ENCODE data around the gene PBX2.

Gene PBX2

GRCh38 chr6:32216998-32217397 lies 27.0 kb upstream of the PBX2 start:
- Histone ChIP-seq H3K36me3 (replicated peaks; ENCODE audit: insufficient read depth, low read length) (no peaks in the 10 kb centered on the region), H3K79me2 (ENCODE audit: low read length) (no peaks in the 10 kb centered on the region), H3F3A (ENCODE audit: insufficient read depth, low read length) (no peaks in the 10 kb centered on the region), H3K4me3 (ENCODE audit: low read length) (no peak overlapping the region), H4K20me1 (ENCODE audit: insufficient read depth, low read length) (no peaks in the 10 kb centered on the region), H3K9me3 (replicated peaks; ENCODE audit: insufficient read depth, low read length) (no peaks in the 10 kb centered on the region), H3K27ac (ENCODE audit: low read length) (no peak overlapping the region), H3K9ac (ENCODE audit: low read length) (no peak overlapping the region), H2AFZ (ENCODE audit: low read length) (no peak overlapping the region), H3K4me2 (ENCODE audit: low read depth, low read length) (no peak overlapping the region), H3K9me2 (replicated peaks; ENCODE audit: insufficient read depth, low read length) (no peaks in the 10 kb centered on the region), H3K4me1 (ENCODE audit: low read length) (no peaks in the 10 kb centered on the region), H3K27me3 (replicated peaks; ENCODE audit: insufficient read depth, low read length) (peaks cover 45% of the 10 kb centered on the region)
- no peak for DNase-seq
- TF ChIP-seq EZH2phosphoT487 (IDR thresholded peaks at IDR 0.05; ENCODE audit: low read length) (no peak), EZH2 (optimal IDR thresholded peaks at IDR 0.05; ENCODE audit: low read depth, low read length) (no peak)
- TF ChIP-seq, protein P1, sequence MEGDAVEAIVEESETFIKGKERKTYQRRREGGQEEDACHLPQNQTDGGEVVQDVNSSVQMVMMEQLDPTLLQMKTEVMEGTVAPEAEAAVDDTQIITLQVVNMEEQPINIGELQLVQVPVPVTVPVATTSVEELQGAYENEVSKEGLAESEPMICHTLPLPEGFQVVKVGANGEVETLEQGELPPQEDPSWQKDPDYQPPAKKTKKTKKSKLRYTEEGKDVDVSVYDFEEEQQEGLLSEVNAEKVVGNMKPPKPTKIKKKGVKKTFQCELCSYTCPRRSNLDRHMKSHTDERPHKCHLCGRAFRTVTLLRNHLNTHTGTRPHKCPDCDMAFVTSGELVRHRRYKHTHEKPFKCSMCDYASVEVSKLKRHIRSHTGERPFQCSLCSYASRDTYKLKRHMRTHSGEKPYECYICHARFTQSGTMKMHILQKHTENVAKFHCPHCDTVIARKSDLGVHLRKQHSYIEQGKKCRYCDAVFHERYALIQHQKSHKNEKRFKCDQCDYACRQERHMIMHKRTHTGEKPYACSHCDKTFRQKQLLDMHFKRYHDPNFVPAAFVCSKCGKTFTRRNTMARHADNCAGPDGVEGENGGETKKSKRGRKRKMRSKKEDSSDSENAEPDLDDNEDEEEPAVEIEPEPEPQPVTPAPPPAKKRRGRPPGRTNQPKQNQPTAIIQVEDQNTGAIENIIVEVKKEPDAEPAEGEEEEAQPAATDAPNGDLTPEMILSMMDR (IDR thresholded peaks at IDR 0.05; ENCODE audit: low read length): no peak

- Histone ChIP-seq H3K9ac (ENCODE audit: low read length) (no peak overlapping the region), H3K4me1 (ENCODE audit: low read length) (no peaks in the 10 kb centered on the region), H3K27ac (ENCODE audit: low read length) (no peak overlapping the region), H3K27me3 (replicated peaks; ENCODE audit: insufficient read depth, low read length) (peaks cover 42% of the 10 kb centered on the region), H3F3A (ENCODE audit: insufficient read depth, low read length) (no peaks in the 10 kb centered on the region), H3K36me3 (replicated peaks; ENCODE audit: insufficient read depth, low read length) (no peaks in the 10 kb centered on the region), H3K4me3 (ENCODE audit: low read length) (no peak overlapping the region), H3K79me2 (ENCODE audit: low read length) (no peaks in the 10 kb centered on the region), H4K20me1 (ENCODE audit: insufficient read depth, low read length) (no peaks in the 10 kb centered on the region), H3K9me3 (replicated peaks; ENCODE audit: insufficient read depth, low read length) (no peaks in the 10 kb centered on the region), H2AFZ (ENCODE audit: low read length) (no peak overlapping the region), H3K4me2 (ENCODE audit: low read depth, low read length) (no peak overlapping the region), H3K9me2 (replicated peaks; ENCODE audit: insufficient read depth, low read length) (no peaks in the 10 kb centered on the region)
- TF ChIP-seq, protein P1 (IDR thresholded peaks at IDR 0.05; ENCODE audit: low read length): no peak
- TF ChIP-seq EZH2phosphoT487 (IDR thresholded peaks at IDR 0.05; ENCODE audit: low read length) (no peak), EZH2 (optimal IDR thresholded peaks at IDR 0.05; ENCODE audit: low read depth, low read length) (no peak)
- no peak for DNase-seq
These were observed 26.3 kb upstream of the PBX2 start for GRCh38 chr6:32216285-32216684.

DNA sequence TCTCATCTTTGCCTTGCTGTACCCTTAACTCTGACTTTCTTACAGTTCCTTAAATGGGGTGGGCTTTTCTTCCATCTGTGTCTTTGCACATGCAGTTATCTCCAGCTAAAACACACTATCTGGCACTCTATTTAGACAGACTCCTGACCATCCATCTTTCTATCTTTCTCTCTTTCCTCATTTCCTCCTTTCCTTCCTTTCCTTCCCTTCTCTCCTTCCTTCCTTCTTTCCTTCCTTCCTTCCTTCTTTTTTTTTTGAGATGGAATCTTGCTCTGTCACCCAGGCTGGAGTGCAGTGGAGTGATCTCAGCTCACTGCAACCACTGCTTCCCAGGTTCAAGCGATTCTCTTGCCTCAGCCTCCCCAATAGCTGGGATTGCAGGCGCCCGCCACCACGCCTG lies 25.6 kb upstream of the PBX2 start:
- Histone ChIP-seq H4K20me1 (ENCODE audit: insufficient read depth, low read length) (no peaks in the 10 kb centered on the region), H3K4me1 (ENCODE audit: low read length) (no peaks in the 10 kb centered on the region), H3K27ac (ENCODE audit: low read length) (no peak overlapping the region), H3K79me2 (ENCODE audit: low read length) (no peaks in the 10 kb centered on the region), H2AFZ (ENCODE audit: low read length) (no peak overlapping the region), H3K4me3 (ENCODE audit: low read length) (no peak overlapping the region), H3K4me2 (ENCODE audit: low read depth, low read length) (no peak overlapping the region), H3K9me2 (replicated peaks; ENCODE audit: insufficient read depth, low read length) (no peaks in the 10 kb centered on the region), H3K9me3 (replicated peaks; ENCODE audit: insufficient read depth, low read length) (no peaks in the 10 kb centered on the region), H3K27me3 (replicated peaks; ENCODE audit: insufficient read depth, low read length) (peaks cover 42% of the 10 kb centered on the region), H3K9ac (ENCODE audit: low read length) (no peak overlapping the region), H3F3A (ENCODE audit: insufficient read depth, low read length) (no peaks in the 10 kb centered on the region), H3K36me3 (replicated peaks; ENCODE audit: insufficient read depth, low read length) (no peaks in the 10 kb centered on the region)
- no peak for TF ChIP-seq EZH2 (optimal IDR thresholded peaks at IDR 0.05; ENCODE audit: low read depth, low read length)
- TF ChIP-seq, protein P1 (IDR thresholded peaks at IDR 0.05; ENCODE audit: low read length): no peak
- no peak for TF ChIP-seq EZH2phosphoT487 (IDR thresholded peaks at IDR 0.05; ENCODE audit: low read length)
- no peak for DNase-seq

All from MM.1S (cell line).